IPS-NIHi7 (cell line): Measurements from ENCODE around the gene EEA1.
"Not testable (repeated sequence)": the region's sequence is repeated elsewhere in the genome, so short reads cannot be mapped to it uniquely, and the experiment has no call there.

Experiments used
- DNase-seq: peaks from one replicate; pipeline ENCODE4 v3.0.0; 2012; ENCODE audit warnings: mixed read lengths; ENCODE audit errors: extremely low spot score

Gene EEA1

GRCh38 chr12:92928962-92929915 is at the start of gene EEA1:
Gene EEA1 (minus strand): TSS chr12:92929295. CDS start chr12:92929066, 229 bp downstream.
- peak; percentile 97 for DNase-seq

GRCh38 chr12:92978607-92979006 is 49.5 kb upstream of the EEA1 start:
- DNase-seq, result no peak

- no peak for DNase-seq
These were observed 48.2 kb upstream of the EEA1 start for GRCh38 chr12:92977326-92977725.

- no peak for DNase-seq
These were observed 45.7 kb upstream of the EEA1 start for GRCh38 chr12:92974759-92975158.

GRCh38 chr12:92973614-92974013 is 44.5 kb upstream of the EEA1 start:
- DNase-seq, result no peak

- no peak for DNase-seq
These were observed 42.9 kb upstream of the EEA1 start for GRCh38 chr12:92971859-92972524.

GRCh38 chr12:92968176-92968813 is 39.2 kb upstream of the EEA1 start:
- DNase-seq, result no peak

- DNase-seq, result not testable (repeated sequence)
These were observed 35.3 kb upstream of the EEA1 start for GRCh38 chr12:92964378-92964777.

- DNase-seq, result no peak
These were observed 32.9 kb upstream of the EEA1 start for GRCh38 chr12:92961949-92962348.

- no peak for DNase-seq
These were observed 27.0 kb upstream of the EEA1 start for GRCh38 chr12:92955997-92956663.

- DNase-seq, result no peak
These were observed 24.7 kb upstream of the EEA1 start for GRCh38 chr12:92953747-92954146.

- no peak for DNase-seq
These were observed 23.3 kb upstream of the EEA1 start for GRCh38 chr12:92952394-92952793.

- no peak for DNase-seq
These were observed 21.9 kb upstream of the EEA1 start for GRCh38 chr12:92951006-92951405.

GRCh38 chr12:92950011-92950410 is 20.9 kb upstream of the EEA1 start:
- no peak for DNase-seq

GRCh38 chr12:92949466-92949865 is 20.4 kb upstream of the EEA1 start:
- DNase-seq, result no peak

GRCh38 chr12:92947589-92948215 is 18.6 kb upstream of the EEA1 start:
- no peak for DNase-seq

- no peak for DNase-seq
These were observed 16.6 kb upstream of the EEA1 start for GRCh38 chr12:92945659-92946220.

GRCh38 chr12:92943482-92944250 is 14.6 kb upstream of the EEA1 start:
- DNase-seq, result no peak

GRCh38 chr12:92942905-92943304 is 13.8 kb upstream of the EEA1 start:
- DNase-seq, result no peak

GRCh38 chr12:92939116-92939515 is 10.0 kb upstream of the EEA1 start:
- no peak for DNase-seq
